ENCODE results near the gene B3GAT1. TPM values are rescaled to one million over a fixed set of nuclear protein-coding genes. Genes with fewer than 3 reads are reported as not detected.

Gene B3GAT1
- total and polyA plus RNA-seq, 9 donors = 0.09 to 0.86 (median 0.27) TPM

GRCh38 chr11:134374171-134374570, 37.9 kb downstream of the B3GAT1 start:
- Histone ChIP-seq H3K4me1 (ENCODE audit: control insufficient read depth, insufficient read depth, low read length) (no peaks in the 10 kb centered on the region), H3K27ac (ENCODE audit: low read length) (no peak overlapping the region), H3K27me3 (ENCODE audit: control insufficient read depth, insufficient read depth, low read length) (no peaks in the 10 kb centered on the region), H3K36me3 (ENCODE audit: control insufficient read depth, insufficient read depth, low read length) (no peaks in the 10 kb centered on the region), H3K9me3 (replicated peaks; ENCODE audit: control insufficient read depth, low read depth, low read length) (no peaks in the 10 kb centered on the region), H3K4me3 (ENCODE audit: low read length) (no peak overlapping the region)
- 73% methylated on average over 6 of the region's 9 CpGs for WGBS (ENCODE audit: insufficient coverage)
- DNase-seq = no peak

- H3K27ac ChIP-seq (ENCODE audit: low read length) = no peak overlapping the region
- DNase-seq = no peak
- H3K36me3 ChIP-seq (ENCODE audit: control insufficient read depth, insufficient read depth, low read length) = no peaks in the 10 kb centered on the region
- no peaks in the 10 kb centered on the region for H3K27me3 ChIP-seq (ENCODE audit: control insufficient read depth, insufficient read depth, low read length)
- no peak overlapping the region for H3K4me3 ChIP-seq (ENCODE audit: low read length)
- H3K9me3 ChIP-seq (replicated peaks; ENCODE audit: control insufficient read depth, low read depth, low read length) = no peaks in the 10 kb centered on the region
- H3K4me1 ChIP-seq (ENCODE audit: control insufficient read depth, insufficient read depth, low read length) = no peaks in the 10 kb centered on the region
- WGBS (ENCODE audit: insufficient coverage) = 78% methylated on average over 8 of the region's 14 CpGs
Observed at GRCh38 chr11:134373591-134374052, 38.4 kb downstream of the B3GAT1 start.

GRCh38 chr11:134372961-134373360, 39.1 kb downstream of the B3GAT1 start:
- Histone ChIP-seq H3K27ac (ENCODE audit: low read length) (no peak overlapping the region), H3K4me1 (ENCODE audit: control insufficient read depth, insufficient read depth, low read length) (no peaks in the 10 kb centered on the region), H3K36me3 (ENCODE audit: control insufficient read depth, insufficient read depth, low read length) (no peaks in the 10 kb centered on the region), H3K27me3 (ENCODE audit: control insufficient read depth, insufficient read depth, low read length) (no peaks in the 10 kb centered on the region), H3K4me3 (ENCODE audit: low read length) (no peak overlapping the region), H3K9me3 (replicated peaks; ENCODE audit: control insufficient read depth, low read depth, low read length) (no peaks in the 10 kb centered on the region)
- DNase-seq = peak; percentile 3
- 82% methylated on average over 5 of the region's 8 CpGs for WGBS (ENCODE audit: insufficient coverage)

DNA sequence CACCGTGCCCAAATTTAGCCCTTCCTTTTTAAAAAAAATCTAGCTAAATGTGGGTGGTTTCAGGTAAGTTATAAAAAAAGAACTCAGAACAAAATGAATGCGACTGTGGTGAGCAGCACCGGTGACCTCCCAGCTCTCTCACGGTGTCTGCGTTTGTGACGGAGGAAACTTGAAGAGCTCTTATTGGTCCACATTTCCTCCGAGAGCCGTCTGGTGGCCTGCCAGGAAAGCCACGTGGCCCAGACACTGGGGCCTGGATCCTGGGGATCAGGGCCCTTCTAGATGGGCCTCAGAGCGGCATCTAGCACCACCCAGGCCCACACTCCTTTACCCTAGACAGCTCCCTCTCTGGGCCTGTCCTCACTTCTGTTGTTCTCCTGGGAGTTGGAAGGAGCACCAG, 39.5 kb downstream of the B3GAT1 start:
- Histone ChIP-seq H3K9me3 (replicated peaks; ENCODE audit: control insufficient read depth, low read depth, low read length) (no peaks in the 10 kb centered on the region), H3K36me3 (ENCODE audit: control insufficient read depth, insufficient read depth, low read length) (no peaks in the 10 kb centered on the region), H3K27ac (ENCODE audit: low read length) (no peak overlapping the region), H3K4me3 (ENCODE audit: low read length) (no peak overlapping the region), H3K27me3 (ENCODE audit: control insufficient read depth, insufficient read depth, low read length) (no peaks in the 10 kb centered on the region), H3K4me1 (ENCODE audit: control insufficient read depth, insufficient read depth, low read length) (no peaks in the 10 kb centered on the region)
- 59% methylated on average over 9 of the region's 10 CpGs for WGBS (ENCODE audit: insufficient coverage)
- no peak for DNase-seq

- 87% methylated on average over 18 of the region's 22 CpGs for WGBS (ENCODE audit: insufficient coverage)
- Histone ChIP-seq H3K36me3 (ENCODE audit: control insufficient read depth, insufficient read depth, low read length) (no peaks in the 10 kb centered on the region), H3K27ac (ENCODE audit: low read length) (no peak overlapping the region), H3K4me3 (ENCODE audit: low read length) (no peak overlapping the region), H3K9me3 (replicated peaks; ENCODE audit: control insufficient read depth, low read depth, low read length) (no peaks in the 10 kb centered on the region), H3K27me3 (ENCODE audit: control insufficient read depth, insufficient read depth, low read length) (no peaks in the 10 kb centered on the region), H3K4me1 (ENCODE audit: control insufficient read depth, insufficient read depth, low read length) (no peaks in the 10 kb centered on the region)
- no peak for DNase-seq
Observed at GRCh38 chr11:134371436-134372185, 40.4 kb downstream of the B3GAT1 start.

DNA sequence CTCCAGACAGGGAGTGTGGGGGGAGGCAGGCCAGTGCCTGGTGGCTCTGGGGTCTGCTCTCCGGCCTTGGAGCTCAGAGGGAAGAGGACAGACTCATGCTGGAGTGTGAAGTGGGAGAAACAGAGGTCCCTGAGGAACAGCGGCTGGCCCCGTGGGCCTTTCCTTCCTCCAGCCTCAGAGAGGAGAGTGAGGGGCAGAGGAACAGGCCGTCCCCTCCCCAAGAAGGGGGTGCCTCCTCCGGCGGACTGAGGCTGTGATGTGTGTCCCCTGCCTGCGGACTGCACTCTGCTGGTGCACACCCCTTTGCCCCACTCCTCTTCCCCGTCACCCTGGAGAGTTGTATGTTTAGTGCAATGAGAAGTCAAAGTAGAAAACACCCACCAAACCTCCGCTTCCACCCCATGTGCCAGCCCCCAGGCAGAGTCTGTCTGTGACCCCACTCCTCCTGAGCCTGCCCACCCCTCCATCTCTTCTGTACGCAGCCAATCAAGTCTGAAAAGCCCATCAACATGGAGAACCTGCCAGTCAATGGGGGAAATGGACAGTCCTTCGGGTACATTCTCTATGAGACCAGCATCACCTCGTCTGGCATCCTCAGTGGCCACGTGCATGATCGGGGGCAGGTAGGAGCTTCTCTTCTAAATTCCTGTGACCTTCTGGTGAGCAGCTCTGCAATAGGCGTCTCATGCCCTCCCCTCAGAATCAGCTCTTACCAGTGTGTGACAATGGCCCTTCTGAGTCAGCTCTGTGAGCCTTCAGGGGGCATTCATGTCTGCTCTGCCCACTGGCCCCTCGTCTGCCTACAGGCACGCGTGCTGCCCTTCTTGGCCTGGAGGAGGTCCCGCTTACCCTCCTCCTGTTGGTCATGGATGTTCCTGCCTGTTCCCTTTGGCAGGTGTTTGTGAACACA, 41.3 kb downstream of the B3GAT1 start:
- Histone ChIP-seq H3K4me3 (ENCODE audit: low read length) (no peak overlapping the region), H3K9me3 (replicated peaks; ENCODE audit: control insufficient read depth, low read depth, low read length) (no peaks in the 10 kb centered on the region), H3K36me3 (ENCODE audit: control insufficient read depth, insufficient read depth, low read length) (no peaks in the 10 kb centered on the region), H3K27ac (ENCODE audit: low read length) (no peak overlapping the region), H3K4me1 (ENCODE audit: control insufficient read depth, insufficient read depth, low read length) (no peaks in the 10 kb centered on the region), H3K27me3 (ENCODE audit: control insufficient read depth, insufficient read depth, low read length) (no peaks in the 10 kb centered on the region)
- whole genome bisulfite sequencing (ENCODE audit: insufficient coverage) = 82% methylated on average over 11 of the region's 19 CpGs
- DNase-seq = no peak

DNA sequence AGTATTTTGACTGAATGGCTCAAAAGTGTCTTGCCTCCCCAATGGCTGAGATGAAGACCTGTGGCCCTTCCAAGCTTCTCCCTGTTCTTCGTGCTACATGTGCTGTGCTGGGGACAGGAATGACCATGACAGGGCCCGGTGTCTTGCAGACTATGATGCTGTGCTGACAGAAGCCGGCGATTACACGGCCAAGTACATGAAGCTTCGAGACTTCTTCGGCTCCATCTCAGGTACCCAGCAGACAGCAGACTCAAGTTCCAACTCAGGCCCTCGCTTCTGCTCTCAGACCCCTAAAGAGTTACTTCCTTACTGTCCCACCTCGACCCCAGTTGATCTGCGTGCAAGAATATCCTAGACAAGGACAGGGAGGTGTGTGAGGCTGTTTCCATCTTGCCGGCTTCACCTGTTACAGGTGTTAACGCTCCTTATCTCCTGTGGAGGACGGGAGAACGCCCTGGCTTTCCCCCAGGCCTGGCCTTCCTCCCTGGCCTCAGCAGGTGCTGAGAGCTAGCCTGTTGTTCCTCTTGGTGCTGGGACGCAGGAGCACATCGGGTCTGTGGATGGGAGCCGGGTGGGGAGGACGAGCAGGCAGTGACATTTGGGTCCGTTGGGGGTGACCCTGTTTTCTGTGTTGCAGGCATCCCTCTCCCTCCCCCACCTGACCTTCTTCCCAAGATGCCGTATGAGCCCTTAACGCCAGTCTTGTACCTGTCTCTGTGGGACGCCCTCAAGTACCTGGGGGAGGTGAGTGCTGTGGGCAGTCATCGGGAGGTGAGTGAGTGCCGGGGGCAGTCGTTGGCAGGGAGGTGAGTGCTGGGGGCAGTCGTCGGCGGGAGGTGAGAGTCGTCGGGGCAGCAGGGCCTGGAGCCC, 42.2 kb downstream of the B3GAT1 start:
- Histone ChIP-seq H3K27me3 (ENCODE audit: control insufficient read depth, insufficient read depth, low read length) (no peaks in the 10 kb centered on the region), H3K27ac (ENCODE audit: low read length) (no peak overlapping the region), H3K36me3 (ENCODE audit: control insufficient read depth, insufficient read depth, low read length) (no peaks in the 10 kb centered on the region), H3K9me3 (replicated peaks; ENCODE audit: control insufficient read depth, low read depth, low read length) (no peaks in the 10 kb centered on the region), H3K4me1 (ENCODE audit: control insufficient read depth, insufficient read depth, low read length) (peaks cover 3% of the 10 kb centered on the region), H3K4me3 (ENCODE audit: low read length) (no peak overlapping the region)
- no peak for DNase-seq
- WGBS (ENCODE audit: insufficient coverage) = 81% methylated on average over 22 of the region's 30 CpGs

- H3K27me3 ChIP-seq (ENCODE audit: control insufficient read depth, insufficient read depth, low read length) = peaks cover 3% of the 10 kb centered on the region
Observed at GRCh38 chr11:134367781-134368180, 44.3 kb downstream of the B3GAT1 start.

GRCh38 chr11:134366254-134366653, 45.8 kb downstream of the B3GAT1 start:
- H3K9me3 ChIP-seq (replicated peaks; ENCODE audit: control insufficient read depth, low read depth, low read length) = no peaks in the 10 kb centered on the region
- peaks cover 3% of the 10 kb centered on the region for H3K4me1 ChIP-seq (ENCODE audit: control insufficient read depth, insufficient read depth, low read length)
- DNase-seq = no peak
- H3K4me3 ChIP-seq (ENCODE audit: low read length) = no peak overlapping the region
- H3K27ac ChIP-seq (ENCODE audit: low read length) = no peak overlapping the region
- H3K27me3 ChIP-seq (ENCODE audit: control insufficient read depth, insufficient read depth, low read length) = peaks cover 6% of the 10 kb centered on the region
- WGBS (ENCODE audit: insufficient coverage) = 58% methylated on average over 5 of the region's 7 CpGs
- no peaks in the 10 kb centered on the region for H3K36me3 ChIP-seq (ENCODE audit: control insufficient read depth, insufficient read depth, low read length)

More at GRCh38 chr11:134367781-134368180, 44.3 kb downstream of the B3GAT1 start:
- no peak overlapping the region for H3K27ac ChIP-seq (ENCODE audit: low read length)
- H3K4me3 ChIP-seq (ENCODE audit: low read length) = no peak overlapping the region
- peaks cover 3% of the 10 kb centered on the region for H3K4me1 ChIP-seq (ENCODE audit: control insufficient read depth, insufficient read depth, low read length)
- WGBS (ENCODE audit: insufficient coverage) = 87% methylated on average over 14 of the region's 18 CpGs
- H3K9me3 ChIP-seq (replicated peaks; ENCODE audit: control insufficient read depth, low read depth, low read length) = no peaks in the 10 kb centered on the region
- no peaks in the 10 kb centered on the region for H3K36me3 ChIP-seq (ENCODE audit: control insufficient read depth, insufficient read depth, low read length)
- DNase-seq = no peak
